Right lobe of liver (tissue), 4 donors: ENCODE data around the gene NCKAP1.

ENCODE experiments used
- POLR2A ChIP-seq: fragments of 450-650 bp; IDR thresholded peaks from one replicate; pipeline ENCODE4 v1.6.1; 2017; ENCODE audit warnings: antibody characterized with exemption, mild to moderate bottlenecking
- TF ChIP-seq, protein P1 (sequence below), 4 donors: fragments of 200-600 bp in 3 of 4; fragments of 450-650 bp in 1 of 4; IDR thresholded peaks; one replicate each; pipeline versions ENCODE4 v1.5.1 to v1.8.0; 2016 to 2022; ENCODE audit warnings: antibody characterized with exemption in 4 of 4, mild to moderate bottlenecking in 2 of 4
- donor health status: DM: no; HTN: no; CAD: no.
- donor health status: DM: no; HTN: no; CAD: no.
- donor health status: DM: no; HTN: yes; CAD: no.

DNA sequence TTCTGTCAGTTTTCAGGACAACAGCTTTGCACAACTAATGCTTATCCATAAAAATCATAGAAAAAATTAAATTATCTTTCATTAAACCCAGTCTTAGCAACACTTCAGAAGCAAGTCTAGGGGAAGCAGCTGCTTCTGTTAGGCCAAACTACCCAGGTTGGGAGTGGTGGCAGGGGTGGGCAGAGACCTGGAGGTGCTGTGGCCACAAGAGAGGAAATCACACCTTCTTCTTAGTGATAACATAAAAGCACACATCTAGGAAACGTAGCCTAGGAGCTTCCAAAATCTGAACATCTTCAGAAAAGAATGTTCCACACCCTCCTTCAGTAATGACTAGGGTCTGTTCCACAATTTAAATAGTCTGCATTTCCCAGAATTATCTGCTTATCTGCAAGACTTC is 139.5 kb downstream of the NCKAP1 start:
- no peak for TF ChIP-seq POLR2A
- TF ChIP-seq, protein P1, sequence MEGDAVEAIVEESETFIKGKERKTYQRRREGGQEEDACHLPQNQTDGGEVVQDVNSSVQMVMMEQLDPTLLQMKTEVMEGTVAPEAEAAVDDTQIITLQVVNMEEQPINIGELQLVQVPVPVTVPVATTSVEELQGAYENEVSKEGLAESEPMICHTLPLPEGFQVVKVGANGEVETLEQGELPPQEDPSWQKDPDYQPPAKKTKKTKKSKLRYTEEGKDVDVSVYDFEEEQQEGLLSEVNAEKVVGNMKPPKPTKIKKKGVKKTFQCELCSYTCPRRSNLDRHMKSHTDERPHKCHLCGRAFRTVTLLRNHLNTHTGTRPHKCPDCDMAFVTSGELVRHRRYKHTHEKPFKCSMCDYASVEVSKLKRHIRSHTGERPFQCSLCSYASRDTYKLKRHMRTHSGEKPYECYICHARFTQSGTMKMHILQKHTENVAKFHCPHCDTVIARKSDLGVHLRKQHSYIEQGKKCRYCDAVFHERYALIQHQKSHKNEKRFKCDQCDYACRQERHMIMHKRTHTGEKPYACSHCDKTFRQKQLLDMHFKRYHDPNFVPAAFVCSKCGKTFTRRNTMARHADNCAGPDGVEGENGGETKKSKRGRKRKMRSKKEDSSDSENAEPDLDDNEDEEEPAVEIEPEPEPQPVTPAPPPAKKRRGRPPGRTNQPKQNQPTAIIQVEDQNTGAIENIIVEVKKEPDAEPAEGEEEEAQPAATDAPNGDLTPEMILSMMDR (IDR thresholded peaks at IDR 0.05): no peak
